Stimulated activated CD4-positive, alpha-beta T cell treated with anti-CD3 and anti-CD28 coated beads, Interleukin-1b, Interleukin-23, amount 100 ng/mL, for 4 hours (primary cell): ENCODE measurements around the gene OLIG3.

Experiments used
- DNase-seq, 2 donors: peaks; one replicate each; pipeline ENCODE4 v3.0.0-alpha.2; 2020; ENCODE audit warnings: low read depth in 2 of 2

Gene OLIG3

DNA sequence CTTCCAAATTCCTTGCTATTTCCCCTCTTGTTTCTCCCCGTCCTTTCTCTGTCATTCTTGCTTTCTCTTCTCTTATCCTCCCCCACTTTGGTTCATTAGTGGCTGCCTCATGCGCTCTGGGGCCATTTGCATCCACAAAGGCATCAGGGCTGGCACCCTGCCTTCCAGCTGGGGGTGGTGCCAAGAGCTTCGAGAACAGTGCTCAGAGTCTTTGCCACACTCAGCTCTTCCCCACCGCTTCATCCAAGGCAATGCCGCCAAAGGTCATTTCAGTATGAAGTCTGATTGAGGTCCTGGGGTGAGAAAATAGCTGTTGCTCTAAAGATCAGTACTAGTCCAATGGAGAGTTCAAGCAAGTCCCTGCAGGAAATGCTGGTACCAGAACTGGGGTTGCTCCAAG lies 22.7 kb downstream of the OLIG3 start:
- DNase-seq, result no peak

DNA sequence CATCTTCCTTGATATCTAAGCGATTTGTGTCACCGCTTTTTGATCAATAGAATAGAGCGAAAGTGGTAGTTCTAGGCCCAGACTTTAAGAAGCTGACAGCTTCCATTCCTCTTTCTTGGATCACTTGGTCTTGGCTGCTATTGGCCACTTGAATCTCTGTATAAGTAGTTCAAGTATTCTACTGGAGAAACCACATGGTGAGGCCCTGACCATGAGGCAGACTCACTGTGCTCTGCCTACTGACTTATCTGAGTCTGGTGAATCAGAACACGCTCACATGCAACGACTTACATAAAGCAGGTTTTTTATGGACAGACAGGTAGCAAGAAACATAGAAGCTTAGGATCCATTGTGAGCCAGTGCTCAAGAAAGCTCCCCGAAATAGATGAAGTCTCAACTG lies 27.0 kb downstream of the OLIG3 start:
- no peak for DNase-seq

DNA sequence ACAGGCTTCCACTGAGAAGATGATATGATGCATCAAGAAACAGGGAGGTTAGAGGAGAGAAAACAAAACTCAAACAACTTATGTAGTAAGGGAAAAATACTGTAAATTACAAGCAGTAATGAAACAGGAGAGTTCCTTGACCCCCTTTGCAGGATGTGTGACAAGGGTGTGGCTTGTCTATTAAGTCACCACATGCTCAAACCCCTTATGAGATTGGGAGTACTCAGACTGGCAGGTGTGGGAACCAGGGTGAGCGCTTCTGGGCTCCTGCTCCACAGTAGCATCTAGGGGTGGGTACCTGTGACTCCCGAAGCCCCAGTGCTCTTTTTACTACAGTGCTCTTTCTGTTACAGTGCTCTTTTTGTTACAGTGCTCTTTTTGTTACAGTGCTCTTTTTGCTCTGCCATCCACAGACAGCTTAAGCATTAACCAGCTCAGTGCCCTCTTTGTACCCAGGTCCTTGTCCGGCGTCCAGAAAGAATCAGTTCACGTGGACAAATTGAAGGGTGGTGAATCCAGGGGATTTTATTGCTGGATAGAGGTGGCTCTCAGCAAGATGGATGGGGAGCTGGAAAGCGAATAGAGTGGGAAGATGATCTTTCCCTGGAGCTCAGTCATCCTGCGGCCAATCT lies 28.7 kb downstream of the OLIG3 start:
- no peak for DNase-seq

DNA sequence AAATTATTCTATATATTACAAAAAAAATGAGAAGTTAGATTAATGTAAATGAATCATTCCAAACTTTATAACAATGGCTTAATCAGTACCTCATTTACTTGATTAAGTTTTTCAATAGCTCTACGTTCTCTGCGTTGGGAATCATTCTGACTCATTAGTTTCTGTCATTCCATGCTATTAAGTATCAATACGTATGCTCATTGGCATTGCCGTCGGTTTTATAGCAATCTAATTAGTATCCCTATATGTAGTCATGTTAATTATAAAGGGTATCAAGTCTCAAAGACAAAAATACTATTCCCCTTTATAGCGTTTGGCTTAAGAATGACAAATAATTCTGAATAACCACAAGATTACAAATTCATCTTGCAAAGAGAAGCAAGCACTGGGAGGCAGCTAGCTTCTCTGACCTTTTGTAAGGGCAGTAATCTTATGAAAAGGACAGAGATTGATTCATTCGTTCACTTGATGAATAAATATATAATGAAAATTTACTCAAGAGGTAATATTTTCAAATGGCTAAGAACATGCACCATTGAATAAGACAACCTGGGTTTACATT lies 41.8 kb downstream of the OLIG3 start:
- no peak for DNase-seq

DNA sequence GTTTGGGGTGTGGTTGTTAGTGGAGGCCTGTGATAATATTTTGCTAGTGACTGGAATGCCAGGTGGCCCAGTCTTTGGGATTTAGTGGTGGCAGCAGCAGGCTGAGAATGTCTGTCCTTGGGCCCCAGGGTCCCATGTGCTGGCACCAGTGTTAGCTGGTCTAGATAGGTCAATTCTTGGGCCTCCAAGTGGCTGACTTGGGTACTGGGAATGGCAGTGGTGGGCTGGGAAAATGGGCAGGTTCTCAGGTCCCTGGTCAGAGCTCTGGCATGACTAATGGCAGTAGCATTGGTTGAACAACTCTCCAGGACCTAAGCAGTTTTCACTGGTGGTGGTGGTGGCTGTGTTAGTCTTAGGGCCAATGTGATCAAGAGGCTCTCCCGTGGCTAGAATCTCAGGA lies 50.3 kb downstream of the OLIG3 start:
- no peak for DNase-seq
